HUDEP-2 (cell line): ENCODE results near the gene ABHD15.

ENCODE experiments used
- DNase-seq, 76 experiments: peaks; one replicate each; lab custom pipeline; 2025; ENCODE audit not compliant: unreplicated experiment in 76 of 76; lab: John Stamatoyannopoulos, UW

The ABHD15 gene

DNA sequence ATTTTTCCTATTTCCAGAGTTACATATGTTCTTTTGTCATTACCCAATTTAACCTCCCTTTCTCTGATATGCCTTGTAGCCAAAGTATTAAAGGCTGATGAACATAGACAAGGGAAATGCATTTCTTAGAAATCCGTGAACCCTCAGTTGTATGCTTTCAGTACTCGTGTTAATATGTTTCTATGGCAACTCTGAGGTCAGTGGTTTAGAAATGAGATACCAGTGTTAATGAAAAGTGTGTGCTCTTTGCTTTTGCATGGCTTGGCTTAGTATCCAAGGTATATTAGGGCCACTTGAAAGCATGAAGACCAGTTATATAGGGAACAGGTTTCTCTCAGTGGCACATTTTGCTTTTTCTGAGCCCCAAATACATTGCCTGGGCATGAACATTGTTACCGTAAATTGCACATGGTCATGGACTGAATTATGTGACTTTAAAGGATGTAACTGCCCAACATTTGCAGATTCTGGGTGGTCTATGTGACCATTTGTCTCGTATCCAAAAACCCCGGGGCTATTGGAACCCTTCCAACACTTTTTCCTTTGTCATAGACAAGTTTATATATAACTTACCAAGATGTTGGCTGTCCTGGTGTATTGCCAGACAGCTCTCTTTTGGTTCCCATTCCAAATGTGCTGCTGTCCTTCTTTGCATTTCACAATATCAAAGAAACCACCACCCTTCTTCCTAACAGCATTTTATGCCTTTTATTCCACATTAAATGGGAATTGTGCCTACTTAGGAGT is 17.5 kb downstream of the ABHD15 start:
- no peak for DNase-seq

- no peak for DNase-seq
These were observed 20.0 kb downstream of the ABHD15 start for GRCh38 chr17:29546830-29547229.

DNA sequence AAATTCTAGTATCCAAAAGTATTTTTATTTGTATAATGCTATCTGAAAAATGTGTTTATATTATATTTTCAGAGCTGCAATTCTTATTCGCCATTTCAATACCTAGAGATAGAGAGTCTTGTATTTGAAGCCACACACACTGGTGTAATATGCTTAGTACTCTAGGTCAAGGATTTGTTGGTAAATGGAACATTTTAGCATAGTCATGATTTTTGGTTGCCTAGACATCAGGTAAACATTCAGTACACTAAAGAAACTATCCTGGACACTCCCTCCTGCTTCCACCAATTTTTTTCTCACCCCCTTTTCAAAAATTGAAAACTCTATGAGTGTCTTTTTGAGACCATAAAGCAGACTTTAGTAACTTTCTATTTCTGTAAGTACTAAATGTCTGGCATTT is 20.8 kb downstream of the ABHD15 start:
- DNase-seq = no peak

DNA sequence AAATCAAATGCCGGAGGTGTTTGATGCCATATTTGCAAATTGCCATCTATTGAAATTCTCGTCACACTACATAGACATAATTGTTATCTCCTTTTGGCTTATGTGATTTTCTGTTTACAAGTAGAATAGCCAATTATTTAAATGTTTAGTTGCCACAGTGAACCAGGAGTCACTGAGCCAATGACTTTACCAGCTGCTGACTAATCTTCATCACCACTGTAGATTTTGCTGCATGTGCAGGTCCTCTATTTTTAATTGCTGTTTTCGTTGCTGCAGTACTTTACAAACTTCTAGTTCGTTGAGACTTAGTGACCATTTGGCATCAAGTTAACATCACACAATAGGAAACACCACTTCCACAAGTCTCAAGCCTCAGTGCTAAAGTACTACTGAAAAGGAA is 22.8 kb downstream of the ABHD15 start:
- no peak for DNase-seq

DNA sequence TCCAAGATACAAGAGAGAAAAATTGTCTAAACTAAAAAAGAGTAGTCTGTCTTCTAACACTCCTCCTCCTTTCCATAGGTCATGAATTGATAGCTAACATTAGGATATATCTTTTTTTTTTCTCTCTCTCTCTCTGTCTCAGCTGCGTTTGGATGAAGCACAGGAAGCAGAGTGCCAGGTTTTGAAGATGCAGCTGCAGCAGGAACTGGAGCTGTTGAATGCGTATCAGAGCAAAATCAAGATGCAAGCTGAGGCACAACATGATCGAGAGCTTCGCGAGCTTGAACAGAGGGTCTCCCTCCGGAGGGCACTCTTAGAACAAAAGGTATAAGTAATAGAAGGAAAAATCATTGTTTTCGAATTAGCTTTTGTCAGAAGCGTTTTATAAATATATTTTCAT is 32.9 kb downstream of the ABHD15 start:
- no peak for DNase-seq

DNA sequence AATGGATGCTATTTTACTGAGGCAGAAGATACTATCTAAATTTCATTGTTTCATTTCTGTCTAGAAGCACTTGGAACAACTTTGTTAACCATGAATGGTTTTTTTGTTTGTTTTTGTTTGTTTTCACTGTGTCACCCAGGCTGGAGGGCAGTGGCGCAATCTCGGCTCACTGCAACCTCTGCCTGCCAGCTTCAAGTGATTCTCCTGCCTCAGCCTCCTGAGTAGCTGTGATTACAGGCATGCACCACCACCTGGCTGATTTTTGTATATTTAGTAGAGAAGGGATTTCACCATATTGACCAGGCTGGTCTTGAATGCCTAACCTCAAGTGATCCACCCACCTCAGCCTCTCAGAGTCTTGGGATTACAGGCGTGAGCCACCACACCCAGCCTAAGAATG is 40.5 kb downstream of the ABHD15 start:
- no peak for DNase-seq

DNA sequence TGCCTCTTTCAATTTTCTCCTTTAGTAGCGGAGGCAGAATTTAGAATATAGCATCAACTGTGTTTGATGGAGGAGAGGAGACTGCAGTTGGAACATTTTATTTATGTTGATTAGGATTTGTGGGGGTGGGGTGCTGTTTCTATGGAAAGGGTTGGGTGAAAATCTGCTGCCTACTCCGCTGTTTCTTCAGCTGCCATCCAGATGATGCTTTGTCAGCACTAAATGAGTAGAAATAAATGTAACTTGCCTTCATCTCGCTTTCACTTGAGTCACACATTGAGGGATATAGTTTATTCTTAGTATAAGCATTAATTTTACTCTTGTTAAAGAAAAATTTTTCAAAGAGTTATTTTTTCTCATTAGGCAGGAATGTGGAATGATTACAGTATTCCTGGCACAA is 42.1 kb downstream of the ABHD15 start:
- DNase-seq = no peak

DNA sequence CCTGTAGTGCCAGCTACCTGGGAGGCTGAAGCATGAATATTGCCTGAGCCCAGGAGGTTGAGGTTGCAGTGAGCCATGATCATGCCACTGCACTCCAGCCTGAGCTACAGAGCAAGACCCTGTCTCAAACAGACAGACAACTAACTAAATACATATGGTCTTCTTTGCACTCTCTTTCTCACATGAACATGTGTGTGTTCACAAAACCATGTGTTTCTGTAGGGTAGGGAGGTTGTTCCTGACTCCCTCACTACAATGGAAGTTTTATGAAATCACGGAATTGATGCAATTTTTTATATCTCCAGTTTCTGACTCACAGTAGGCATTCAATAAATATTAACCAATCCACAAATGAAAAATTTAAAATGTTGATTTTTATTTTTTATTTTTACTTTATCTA is 48.5 kb downstream of the ABHD15 start:
- no peak for DNase-seq

- DNase-seq = no peak
These were observed 52.0 kb downstream of the ABHD15 start for GRCh38 chr17:29514792-29515191.

DNA sequence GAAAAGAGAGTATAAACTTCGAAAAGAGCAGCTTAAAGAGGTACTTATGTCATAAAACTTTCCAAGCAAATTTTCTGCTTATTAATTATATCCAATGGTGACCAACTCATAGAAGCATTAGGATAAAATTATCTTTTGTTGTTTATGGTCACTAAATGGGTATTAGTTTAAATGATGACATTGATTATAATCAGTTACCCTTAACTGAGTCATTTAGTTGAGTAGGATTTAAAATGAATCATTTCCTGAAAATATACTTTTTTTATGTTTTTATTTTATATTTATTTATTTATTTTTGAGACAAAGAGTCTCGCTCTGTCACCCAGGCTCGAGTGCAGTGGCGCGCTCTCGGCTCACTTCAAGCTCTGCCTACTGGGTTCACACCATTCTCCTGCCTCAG is 55.9 kb downstream of the ABHD15 start:
- no peak for DNase-seq
